Epidermal melanocyte (primary cell): ENCODE measurements around the gene CD274.
"Not testable (repeated sequence)": the region's sequence is repeated elsewhere in the genome, so short reads cannot be mapped to it uniquely, and the experiment has no call there.

Source experiments
- DNase-seq: peaks from one replicate; pipeline ENCODE4 v3.0.0; 2011; ENCODE audit warnings: low spot score; ENCODE audit not compliant: insufficient read length

CD274 gene

GRCh38 chr9:5466766-5467165, 16.4 kb downstream of the CD274 start:
- DNase-seq = no peak

GRCh38 chr9:5468850-5469249, 18.5 kb downstream of the CD274 start:
- DNase-seq = no peak

GRCh38 chr9:5470122-5470521, 19.8 kb downstream of the CD274 start:
- DNase-seq = no peak

GRCh38 chr9:5470816-5471215, 20.5 kb downstream of the CD274 start:
- DNase-seq = no peak

GRCh38 chr9:5475611-5476010, 25.3 kb downstream of the CD274 start:
- not testable (repeated sequence) for DNase-seq

GRCh38 chr9:5478206-5478605, 27.9 kb downstream of the CD274 start:
- no peak for DNase-seq

GRCh38 chr9:5479994-5480694, 29.8 kb downstream of the CD274 start:
- DNase-seq = no peak

GRCh38 chr9:5480919-5481318, 30.6 kb downstream of the CD274 start:
- no peak for DNase-seq

GRCh38 chr9:5481322-5482040, 31.1 kb downstream of the CD274 start:
- no peak for DNase-seq

- no peak for DNase-seq
Measured at GRCh38 chr9:5482194-5482593, 31.9 kb downstream of the CD274 start.

GRCh38 chr9:5483306-5483705, 33.0 kb downstream of the CD274 start:
- no peak for DNase-seq

- DNase-seq = no peak
Measured at GRCh38 chr9:5485378-5486085, 35.2 kb downstream of the CD274 start.

GRCh38 chr9:5486988-5487387, 36.6 kb downstream of the CD274 start:
- DNase-seq = no peak

- no peak for DNase-seq
Measured at GRCh38 chr9:5488221-5489008, 38.1 kb downstream of the CD274 start.

- no peak for DNase-seq
Measured at GRCh38 chr9:5489630-5490490, 39.5 kb downstream of the CD274 start.

GRCh38 chr9:5492965-5493678, 42.8 kb downstream of the CD274 start:
- DNase-seq = no peak

- no peak for DNase-seq
Measured at GRCh38 chr9:5493679-5494511, 43.6 kb downstream of the CD274 start.

- DNase-seq = not testable (repeated sequence)
Measured at GRCh38 chr9:5494765-5495164, 44.4 kb downstream of the CD274 start.

- no peak for DNase-seq
Measured at GRCh38 chr9:5499157-5499556, 48.8 kb downstream of the CD274 start.
